Hepatic stellate cell (primary cell): ENCODE data around the gene DELE1.

Experiments used
- DNase-seq: peaks from one replicate; pipeline ENCODE4 v3.0.0; 2011; ENCODE audit warnings: low spot score

DELE1 gene, protein sequence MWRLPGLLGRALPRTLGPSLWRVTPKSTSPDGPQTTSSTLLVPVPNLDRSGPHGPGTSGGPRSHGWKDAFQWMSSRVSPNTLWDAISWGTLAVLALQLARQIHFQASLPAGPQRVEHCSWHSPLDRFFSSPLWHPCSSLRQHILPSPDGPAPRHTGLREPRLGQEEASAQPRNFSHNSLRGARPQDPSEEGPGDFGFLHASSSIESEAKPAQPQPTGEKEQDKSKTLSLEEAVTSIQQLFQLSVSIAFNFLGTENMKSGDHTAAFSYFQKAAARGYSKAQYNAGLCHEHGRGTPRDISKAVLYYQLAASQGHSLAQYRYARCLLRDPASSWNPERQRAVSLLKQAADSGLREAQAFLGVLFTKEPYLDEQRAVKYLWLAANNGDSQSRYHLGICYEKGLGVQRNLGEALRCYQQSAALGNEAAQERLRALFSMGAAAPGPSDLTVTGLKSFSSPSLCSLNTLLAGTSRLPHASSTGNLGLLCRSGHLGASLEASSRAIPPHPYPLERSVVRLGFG

DNA sequence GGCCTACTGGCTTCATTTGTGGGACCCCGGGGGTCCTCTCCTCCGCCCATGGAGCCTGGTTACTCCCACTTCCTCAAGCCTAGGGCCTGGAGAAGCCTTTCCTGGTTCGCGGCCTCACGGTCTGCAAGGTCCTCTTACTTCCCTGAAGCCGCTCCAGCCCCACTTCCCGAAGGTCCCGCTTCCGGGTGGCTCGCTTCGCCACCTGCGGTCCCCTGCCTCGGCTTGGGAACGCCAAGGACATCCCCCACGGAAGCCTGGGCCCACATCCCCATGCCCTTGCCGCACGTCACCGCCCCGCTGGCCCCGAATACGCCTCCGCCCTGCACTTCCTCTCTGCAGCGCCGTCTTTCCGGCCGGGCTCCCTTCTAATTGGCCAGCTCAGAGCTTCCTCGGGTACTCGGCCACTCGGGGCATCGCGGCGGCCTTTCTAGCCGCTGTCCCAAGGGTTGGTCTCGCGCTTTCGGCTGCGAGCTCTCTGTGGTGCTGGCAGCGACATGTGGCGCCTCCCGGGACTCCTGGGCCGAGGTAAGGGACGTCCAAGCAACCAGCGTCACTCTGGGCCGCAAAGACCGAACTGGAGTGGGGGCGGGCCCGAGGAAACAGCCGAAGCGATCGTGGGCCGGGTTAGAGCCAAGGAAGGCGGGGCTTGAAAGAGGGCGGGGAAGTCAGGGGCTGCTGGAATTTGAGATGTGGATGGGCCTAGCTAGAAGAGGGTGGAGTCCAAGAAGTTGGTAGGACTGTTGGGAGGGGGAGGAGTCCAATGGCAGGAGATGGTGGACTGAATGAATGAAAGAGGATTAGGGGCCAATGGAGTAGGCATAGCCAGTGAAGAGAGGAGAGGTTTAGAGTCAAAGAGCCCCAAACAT, at the start of gene DELE1:
Gene DELE1 (plus strand): TSS at position 424 of the 866 bp plus-strand sequence. CDS start 71 bp downstream, at position 495.
- DNase-seq = peak; percentile 96

DNA sequence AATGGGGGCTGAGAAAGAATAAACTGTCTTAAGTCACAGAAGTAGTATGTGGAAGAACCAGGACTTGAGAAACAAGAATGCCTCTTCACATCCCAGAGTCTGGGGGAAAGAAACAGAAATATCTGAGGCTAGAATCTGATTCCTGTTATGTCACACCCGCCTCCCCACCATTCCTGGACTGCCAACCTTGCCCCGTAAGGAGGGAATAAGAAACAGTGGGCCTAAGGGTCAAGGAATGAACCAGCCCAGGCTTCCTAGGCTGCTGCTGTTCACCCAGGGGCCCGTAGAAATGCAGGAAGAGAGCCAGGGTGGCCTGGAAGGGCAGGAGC, 49.8 kb upstream of the DELE1 start:
- DNase-seq = no peak

DNA sequence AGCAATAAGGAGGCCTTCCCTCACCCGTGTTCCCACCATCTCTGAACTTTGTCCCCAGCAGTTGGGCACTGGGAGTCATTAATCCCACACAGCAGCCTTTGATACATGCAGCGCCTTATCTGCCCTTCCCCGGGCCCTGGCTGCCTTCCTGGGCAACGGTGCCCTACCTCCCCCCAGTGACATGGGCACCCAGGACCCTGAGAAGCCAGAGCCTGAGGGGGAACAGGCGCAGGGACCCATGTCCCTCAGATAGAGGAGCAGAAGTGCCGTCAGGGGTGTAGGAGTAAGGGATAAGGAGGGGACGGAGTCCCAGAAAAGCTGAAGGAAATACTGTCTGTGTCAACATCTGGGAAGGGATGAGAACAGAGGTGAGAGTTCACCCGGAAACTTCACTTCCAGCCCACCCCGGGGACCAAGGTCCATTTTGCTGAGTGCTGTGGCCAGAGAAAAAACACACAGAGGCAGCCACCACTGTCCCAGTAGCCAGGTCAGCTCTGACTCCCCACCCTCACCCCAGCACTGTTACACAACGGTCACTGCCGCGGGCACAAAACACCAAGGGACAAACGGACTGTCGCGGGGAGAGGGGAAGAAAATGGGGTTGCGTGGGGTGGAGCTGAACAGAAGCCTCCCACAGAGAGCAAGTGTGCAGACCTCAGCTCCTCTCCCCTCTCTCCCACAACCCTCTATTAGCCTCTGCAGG, 49.3 kb upstream of the DELE1 start:
- no peak for DNase-seq

DNA sequence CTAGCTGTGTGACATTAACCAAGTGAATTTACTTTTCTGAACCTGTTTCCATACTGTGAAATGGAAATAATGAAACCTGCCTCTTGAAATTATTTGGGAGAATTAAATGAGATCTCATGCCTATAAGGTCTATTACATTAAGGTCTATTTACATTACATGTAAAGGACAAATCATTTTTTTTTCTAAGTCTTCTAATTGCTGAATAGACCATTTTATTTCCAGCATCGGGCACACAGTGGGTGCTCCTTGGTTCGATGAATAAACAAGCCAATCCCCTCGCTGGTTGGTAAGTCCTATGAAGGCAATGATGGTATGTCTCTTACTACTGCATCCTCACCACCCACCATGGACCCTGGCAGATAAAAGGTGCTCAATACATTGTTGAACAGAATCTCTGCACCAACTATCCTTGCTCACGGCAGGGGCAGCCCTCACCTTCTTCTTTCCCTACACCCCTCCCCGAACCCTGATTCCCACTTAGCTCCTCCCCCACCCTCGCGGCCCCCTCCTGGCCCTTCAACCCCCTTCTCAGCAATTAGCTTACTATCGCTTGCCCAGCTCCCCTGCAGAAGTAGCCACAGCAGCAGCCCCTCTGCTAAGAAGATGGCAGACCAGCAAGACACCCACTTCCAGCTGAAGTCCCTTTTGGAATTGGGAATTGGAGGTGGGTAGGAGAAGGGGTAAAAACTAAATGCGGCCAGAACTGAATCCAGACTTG, 48.5 kb upstream of the DELE1 start:
- no peak for DNase-seq

DNA sequence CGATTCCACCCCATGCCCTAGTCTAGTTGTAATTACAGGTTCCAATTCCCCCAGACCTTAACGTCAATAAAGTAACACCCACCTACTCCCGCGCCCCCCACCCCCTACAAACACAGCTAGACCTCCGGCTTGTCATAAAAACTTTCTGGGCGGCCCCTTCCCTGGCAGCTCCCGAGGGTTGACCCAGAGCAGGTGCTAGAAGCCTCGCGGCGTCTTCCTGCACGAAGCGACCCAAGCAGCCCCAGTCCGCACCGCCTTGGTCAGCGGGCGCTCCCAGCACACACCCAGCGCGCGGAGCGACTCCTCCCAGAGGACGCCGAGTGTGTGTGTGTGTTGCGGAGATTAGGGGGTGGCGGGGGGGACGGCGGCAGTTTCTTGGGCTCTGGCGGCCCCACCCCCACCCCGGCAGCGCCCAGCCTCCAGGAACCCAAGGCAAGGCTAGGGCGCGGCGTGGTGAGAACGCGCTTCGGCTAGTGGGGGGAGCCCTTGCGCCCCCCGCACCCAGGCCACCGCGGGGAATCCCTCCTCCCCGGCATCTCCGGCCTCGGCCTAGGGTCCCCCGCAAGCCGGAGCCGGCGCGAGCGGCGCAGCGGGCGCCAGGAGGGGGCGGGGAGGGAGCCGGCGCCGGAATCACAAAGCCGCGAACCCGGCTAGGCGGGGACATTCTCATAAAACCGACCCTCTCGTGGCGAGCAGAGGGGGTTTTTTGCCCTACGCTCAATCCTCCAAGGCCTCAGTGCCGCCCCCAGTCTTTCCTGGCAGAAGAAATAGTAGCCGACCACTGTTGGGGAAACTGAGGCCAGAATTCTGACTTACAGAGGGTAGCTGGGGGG, 47.7 kb upstream of the DELE1 start:
- DNase-seq = peak; percentile 60

DNA sequence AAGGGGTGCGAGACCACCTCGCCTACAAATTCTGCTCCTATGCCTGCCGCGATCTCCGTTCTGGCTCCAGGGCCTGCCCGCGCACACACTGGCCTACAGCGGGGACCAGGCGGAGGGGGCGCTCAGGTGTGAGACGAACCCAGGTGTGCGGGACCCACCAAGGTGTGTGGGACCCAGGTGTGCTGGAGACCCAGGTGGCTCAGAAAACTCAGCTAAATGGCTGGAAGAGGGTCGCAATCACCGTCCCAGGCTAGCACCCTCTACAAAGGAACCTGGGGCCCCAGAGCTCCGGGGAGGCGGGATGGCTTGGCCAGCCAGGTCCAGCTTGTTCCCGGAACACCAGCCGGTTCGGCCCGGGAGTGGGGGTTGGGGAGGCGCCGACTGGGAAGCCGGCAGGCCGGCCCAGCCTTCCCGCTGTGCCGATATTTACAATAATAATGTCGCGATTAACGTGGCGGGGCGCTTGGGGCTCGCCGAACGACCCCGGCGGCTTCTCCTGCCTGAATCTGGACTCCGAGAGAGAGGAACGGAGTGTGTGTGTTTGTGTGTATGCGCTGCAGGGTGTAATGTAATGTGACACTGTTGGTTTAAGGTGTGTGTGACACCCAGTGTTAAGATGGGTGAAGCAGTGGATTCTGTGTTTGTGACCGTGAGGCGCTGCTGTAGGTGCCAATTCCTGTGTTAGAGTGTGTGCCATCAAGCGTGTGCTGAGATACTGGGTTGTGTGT, 46.9 kb upstream of the DELE1 start:
- no peak for DNase-seq

DNA sequence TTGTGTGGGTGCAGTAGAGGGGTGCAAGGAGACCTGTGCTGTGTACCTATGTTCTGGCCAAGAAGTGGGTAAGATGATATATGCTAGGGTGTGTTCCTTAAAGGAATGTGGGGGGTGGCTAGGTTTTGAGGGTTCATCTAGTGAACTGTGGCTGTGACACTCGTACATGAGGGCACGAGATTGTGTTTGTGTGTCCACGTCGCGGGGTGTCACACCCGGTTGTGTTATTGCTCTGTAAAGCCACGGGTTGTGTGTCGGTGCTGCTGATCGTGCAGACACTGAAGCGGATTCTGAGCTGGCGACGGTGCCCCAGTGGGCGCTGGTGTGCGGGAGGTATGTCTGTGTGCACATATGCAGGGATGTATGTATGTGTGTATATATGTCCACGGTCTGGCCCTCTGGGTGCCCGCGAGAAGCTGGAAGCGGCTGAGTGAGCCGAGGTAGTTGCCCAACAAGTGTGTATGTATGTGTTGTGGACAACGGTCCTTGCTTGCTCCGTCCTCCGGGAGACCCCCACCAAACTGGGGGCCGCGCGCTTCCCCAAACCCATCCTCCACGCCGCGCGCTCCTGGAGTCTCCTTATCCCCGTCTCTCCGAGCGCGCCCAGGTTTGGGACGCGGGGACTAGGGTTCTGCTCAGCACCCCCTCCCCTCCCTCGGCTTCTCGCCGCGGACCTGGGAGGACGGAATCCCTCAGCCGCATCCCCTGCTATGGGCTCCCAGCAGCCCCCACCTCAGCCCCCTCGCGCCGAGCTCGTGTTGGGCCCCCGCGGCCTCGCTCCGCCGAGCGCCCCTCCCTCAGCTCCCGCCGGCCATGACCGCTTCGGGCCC, 46.1 kb upstream of the DELE1 start:
- no peak for DNase-seq

DNA sequence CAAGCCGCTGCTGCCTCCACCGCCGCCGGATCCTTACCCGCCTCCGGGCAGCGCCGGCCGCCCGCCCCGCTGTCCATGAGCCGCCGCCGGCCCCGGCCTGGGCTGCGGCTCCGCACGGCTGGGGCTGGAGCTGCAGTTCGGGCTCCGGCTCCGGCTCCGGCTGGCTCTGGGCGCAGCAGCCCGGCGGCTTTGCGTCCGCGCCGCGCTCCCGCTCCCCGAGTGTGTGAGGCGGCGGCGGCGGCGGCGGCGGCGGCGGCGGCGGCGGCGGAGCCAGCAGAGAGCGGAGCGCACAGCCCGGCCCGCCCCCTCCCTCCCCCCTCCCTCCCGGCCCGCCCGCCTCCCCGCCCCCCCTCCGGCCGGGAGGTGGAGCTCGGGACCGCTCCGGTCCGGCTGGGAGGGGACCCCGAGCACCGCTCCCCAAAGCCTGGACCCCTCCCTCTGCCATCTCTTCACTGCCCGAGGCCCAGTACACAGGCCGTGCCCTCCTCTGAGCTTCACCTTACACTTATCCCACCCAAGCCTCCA, 45.4 kb upstream of the DELE1 start, which contains the start of gene PCDH1:
Gene PCDH1 (minus strand): TSS at position 225 of the 525 bp plus-strand sequence. CDS start 148 bp downstream, at position 77.
- DNase-seq = peak; percentile 48

DNA sequence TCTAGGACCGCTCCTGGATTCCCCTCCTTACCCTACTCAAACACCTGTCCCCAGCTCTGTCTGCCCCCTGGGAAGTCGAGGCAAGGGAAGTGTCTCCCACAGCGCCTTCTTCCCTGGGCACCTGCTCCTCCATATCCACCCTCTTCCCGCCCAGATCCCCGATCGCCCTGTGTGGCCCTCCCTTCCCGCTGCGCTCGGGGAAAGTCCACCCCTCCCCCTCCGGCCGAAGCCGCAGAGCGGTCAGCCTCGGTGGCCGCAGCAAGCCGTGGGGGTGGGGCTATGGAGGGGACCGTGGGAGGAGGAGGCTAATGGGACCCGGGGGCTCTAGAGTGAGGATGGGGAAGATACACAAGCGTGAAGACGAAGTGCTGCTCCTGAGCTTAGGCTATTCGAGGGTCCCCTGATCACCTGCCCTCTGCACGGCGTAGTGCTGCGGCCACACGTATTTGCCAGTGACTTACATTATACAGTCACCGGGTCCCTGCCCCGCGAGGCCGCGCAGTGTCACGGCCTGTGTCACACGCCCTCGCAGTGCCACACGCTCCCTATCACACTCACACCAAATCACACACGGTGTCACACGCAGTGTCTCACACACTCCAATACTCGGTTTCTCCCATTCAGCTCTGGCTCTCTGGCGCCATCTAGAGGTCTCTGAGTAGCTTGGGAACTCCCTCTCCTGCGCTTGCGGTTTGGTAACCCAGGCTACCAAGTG, 44.8 kb upstream of the DELE1 start:
- DNase-seq = peak; percentile 80

DNA sequence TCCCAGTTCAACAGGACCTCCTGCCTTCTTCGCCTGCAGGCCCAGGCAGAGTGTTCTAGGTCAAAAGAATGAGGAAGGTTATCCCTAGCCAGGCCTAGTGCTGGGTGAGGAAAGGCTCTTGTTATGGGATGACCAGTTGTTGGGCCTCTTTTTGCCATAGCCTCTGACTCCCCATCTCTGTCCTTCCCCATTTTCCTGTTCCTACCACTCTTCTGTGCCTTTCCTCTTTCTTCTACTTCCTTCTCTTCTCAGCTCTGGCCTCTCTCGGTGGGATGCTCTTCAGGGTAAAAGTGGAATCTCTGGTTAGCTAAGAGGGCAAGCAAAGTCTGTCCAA, 44.3 kb upstream of the DELE1 start:
- no peak for DNase-seq

DNA sequence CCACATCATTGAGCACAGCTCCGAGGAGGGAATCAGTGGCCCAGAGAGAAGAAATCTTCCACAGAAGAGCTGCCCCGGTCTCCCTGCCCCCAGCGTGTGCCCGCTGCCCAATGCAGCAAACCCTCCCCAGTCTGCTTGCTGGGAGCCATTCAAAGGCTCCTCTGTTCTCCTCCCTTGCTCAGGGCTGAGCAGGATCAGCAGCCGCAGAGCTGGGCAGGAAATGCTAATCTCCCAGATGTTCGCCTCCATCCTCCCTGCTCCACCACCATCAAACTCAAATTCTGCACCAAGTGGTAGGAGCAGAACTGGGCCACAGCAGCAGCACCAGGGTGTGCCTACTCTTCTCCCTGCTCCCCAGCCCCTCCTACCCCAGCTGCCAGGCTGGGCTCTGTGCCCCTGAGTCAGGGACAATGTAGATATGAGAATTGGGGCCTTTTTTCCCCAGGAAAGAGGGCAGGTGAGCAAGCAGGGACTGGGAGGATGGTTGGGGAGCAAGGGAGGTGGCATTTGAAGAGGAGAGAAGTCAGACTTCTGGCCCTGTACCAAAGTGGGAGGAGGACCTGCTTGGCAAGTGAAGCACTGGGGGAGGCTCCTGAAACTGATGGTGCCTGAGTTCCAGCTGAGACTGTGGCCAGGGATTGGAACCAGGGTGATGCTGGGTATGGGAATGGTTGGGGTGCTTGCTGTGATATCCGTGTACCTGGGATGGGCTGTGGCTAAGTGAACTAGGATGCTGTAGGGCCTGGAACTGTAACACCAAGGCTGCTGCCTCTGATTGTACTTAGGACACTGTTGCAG, 43.5 kb upstream of the DELE1 start:
- DNase-seq = no peak

DNA sequence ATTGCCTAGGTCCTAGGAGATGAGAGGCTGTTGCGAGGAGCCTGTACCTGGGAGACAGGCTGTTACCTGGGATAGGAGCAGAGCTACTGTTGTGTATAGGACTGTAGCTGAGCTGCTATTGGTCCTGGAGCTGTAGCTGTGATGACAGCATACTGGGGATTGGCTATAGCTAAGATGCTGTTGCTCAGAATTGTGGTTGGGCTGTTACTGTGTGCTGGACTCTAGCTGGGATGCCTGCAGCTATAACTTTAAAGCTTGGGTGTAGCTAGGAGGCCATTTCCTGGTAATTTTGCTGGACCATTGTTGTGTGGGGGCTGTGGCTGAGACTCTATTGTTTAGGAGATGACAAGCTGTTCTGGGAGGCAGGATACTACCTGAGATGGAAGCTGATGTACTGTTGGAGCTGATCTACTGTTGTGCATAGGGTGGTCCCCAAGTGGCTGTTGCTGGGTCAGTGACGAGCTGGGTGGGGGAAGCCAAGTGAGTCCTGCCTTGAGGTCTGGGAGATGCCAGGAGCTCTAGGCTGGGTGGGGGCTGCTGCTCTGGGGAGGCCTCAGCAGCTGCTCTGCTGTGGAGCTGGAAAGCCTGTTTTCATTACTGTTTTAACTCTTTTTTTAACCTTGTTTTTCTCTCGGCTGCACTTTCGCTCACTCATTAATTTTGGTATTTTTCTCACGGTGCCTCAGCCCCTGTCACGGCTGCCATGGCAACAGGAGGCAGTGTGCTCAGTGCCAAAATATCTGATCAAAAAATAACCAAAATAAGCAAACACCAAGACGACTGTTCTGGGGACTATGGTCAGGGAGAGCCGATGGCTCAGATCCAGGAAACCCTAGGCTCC, 42.5 kb upstream of the DELE1 start:
- peak; percentile 38 for DNase-seq

DNA sequence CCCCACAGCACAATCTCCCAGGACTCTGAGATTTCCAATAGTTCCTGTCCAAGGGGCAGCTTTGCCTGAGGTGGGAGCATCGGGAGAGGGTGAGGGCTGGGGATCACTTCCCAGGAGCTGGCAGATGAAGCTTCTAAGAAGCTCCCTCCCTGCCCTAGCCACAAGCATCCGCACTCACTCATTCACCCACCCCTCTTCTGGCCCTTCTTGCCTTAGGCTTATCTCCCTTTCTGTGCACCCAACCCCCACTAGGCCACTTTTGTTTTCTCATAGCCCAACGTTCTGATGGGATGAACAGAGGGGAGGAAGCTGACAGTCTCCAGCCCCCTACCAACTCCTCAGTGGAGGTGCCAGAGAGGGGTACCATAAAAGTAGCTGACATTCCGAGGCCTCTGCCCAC, 41.8 kb upstream of the DELE1 start:
- no peak for DNase-seq

DNA sequence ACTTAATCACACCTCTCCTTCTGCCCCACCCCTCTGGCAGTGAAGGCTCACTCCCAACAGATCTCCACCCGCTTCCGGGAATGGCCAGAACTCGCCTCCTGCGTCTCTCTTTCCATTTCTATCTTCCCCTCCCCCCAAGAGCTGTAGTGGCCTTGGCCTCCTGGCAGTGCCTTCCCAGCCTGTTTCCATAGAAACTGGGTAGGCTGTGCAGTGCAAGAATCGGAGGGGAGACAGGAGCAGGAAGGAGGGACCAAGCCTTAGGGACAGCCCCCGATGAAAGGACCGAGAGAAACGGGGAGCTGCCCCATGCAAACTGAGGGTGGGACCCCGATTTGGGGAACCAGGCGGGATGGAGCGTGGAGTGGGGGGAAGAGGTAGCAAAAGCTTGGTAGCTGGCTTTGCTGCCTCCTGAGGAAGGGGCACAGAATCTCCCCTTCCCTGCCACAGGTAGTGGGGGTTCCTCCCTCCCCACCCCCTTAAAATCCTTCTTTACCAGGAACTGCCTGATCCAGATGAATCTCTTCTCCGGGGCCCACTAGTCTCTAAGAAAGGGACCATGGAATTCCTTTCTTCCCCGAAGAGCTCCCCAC, 41.0 kb upstream of the DELE1 start:
- DNase-seq = no peak

DNA sequence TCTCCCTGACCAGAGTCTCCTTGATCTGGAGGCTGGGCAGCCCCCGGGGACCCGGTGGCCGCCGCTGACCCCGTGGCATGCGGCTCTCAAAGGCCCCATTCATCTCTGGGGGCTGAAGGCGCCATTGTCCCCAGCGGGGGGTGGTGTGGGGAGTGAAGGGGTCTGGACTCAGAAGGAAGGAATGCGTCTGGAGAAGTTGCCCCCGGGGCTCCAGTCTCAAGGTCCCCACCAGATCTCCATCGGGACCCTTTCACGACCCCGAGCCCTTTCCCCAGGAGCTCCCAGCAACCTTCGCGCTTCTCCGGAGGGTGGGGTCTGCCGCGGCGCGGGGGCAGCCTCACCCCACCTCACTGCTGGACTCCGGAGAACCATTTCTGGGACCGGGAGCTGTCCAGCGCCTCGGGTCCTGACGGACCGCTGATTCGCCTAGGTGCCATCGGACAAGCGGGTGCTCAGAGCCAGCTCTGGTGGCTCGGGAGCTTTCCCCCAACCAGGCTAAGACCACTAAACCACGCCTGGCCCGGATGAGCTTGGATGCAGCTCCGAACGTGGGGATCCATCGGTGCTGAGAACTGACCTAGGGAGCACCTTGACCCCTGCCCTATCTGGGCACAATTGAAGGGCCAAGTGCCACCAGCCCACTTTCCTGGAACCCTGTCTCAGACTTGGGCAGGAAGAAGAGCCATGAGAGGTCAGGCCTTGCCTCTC, 40.3 kb upstream of the DELE1 start:
- peak; percentile 49 for DNase-seq
